ELF-1 (cell line): ENCODE measurements around the gene ITSN2.
"Not testable (repeated sequence)": the region's sequence is repeated elsewhere in the genome, so short reads cannot be mapped to it uniquely, and the experiment has no call there.

ENCODE experiments used
- DNase-seq: peaks from one replicate; pipeline ENCODE4 v3.0.0-alpha.2; 2016; ENCODE audit warnings: low read depth, low spot score

Gene ITSN2

GRCh38 chr2:24214880-24215279 lies 145.5 kb downstream of the ITSN2 start:
- no peak for DNase-seq

GRCh38 chr2:24211408-24211807 lies 148.9 kb downstream of the ITSN2 start:
- DNase-seq, result no peak

DNA sequence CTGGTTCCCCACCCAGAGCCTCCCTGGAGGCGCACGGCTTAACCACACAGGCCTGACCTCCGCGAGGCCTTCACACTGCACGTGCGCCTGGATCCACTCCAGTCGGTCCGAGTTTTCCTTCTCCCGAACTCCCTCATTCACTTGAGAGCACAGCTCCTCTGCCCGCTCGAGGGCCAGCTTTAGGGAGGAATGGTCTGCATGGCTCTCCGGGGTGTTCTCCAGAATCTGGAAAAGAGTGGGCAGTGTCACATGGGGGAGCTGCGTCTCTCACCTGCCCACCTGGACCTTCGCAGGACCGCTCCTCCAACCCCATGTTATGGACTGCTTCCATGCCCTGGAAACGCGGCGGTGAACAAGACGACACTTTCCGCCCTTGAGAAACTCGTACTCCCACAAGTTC lies 149.6 kb downstream of the ITSN2 start:
- DNase-seq, result no peak

DNA sequence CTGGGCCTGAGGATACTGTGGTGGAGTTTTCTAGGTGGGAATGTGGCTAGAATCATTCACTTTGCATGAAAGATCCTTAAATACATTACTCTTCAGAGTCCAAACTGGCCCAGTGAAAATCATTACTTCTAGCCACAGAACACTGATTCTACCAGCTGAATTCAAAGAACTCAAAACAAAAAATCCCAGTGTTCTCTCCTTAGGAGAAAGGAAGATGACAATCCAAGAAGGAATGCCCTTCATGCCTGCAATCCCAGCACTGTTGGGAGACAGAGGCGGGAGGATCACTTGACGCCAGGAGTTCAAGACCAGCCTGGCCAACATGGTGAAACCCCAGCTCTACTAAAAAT lies 150.3 kb downstream of the ITSN2 start:
- no peak for DNase-seq

DNA sequence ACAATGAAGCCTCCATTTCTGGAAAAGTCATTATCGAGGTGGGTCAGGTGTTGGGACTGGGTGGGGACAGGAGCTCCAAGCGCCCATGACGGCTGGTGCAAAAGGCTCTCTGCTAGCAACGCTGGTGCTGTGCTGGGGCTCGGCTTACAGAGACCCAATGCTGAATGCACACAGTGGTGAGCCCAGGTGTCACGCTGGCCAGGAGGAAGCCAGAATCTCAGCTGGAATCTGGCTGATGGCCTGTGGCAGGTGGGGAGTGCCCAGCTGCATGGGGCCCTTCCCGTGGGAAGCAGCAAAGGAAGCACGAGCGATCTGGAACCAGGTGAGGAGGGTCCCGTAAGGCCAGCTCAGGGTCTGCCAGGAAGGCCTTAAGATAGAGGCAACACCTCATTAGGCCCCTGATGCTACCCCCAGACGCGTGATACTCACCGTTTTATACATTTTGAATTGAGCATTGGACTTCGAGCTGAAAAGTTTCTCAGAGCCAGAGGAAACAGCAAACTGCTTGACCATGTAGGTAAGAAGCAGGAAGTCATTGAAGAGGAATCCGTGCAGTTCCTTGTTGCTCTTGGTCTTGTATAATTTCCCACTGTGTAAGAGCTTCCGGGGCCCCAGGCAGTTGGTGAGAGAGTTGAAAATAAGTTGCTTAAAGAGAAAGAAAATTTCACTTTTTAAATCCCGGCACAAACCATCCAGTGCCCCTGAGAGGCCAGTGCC lies 150.8 kb downstream of the ITSN2 start:
- DNase-seq, result no peak

- no peak for DNase-seq
Observed at GRCh38 chr2:24208490-24208889, 151.8 kb downstream of the ITSN2 start.

- DNase-seq, result no peak
Observed at GRCh38 chr2:24207359-24207758, 153.0 kb downstream of the ITSN2 start.

DNA sequence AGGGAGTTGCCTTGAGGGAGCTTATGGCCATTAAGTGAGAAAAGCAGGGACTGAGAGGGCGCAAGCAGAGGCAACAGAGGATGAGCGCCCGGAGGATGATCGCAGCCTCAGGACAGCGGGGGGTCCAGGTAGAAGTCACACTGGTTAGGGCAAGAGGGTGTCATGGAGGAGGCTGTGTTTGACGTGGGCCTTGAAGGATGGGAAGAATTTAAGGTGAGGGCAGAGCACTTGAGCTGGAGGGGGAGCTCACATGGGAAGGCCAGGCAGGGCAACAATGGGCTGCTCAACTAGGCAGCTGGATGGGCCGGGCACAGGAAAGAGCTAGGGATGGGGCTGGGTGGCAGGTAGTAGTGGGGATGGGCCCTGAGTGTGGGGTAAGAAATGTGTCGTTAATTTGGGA lies 153.6 kb downstream of the ITSN2 start:
- no peak for DNase-seq

GRCh38 chr2:24206242-24206641 lies 154.1 kb downstream of the ITSN2 start:
- DNase-seq, result no peak

- no peak for DNase-seq
Observed at GRCh38 chr2:24205131-24205530, 155.2 kb downstream of the ITSN2 start.

- DNase-seq, result no peak
Observed at GRCh38 chr2:24204505-24204904, 155.8 kb downstream of the ITSN2 start.

DNA sequence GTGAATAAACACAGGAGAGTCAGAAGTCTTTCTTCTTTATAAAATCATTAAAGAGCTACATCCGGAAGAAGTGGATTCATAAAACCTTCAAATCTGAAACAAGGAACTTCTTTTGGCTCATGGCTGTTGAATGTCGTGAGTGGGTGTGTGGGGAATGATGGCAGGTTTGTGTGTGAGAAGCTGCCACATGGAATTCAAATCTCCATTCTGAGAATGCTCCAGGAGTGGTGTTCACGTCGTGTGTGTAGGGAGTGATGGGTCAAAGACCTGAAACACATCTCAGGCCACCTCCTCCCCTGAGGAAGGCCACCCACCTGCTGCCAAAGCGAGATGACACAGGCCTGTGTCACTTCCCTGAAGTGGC lies 156.6 kb downstream of the ITSN2 start:
- DNase-seq, result no peak

- peak; percentile 24 for DNase-seq
Observed at GRCh38 chr2:24203029-24203786, 157.1 kb downstream of the ITSN2 start.

- no peak for DNase-seq
Observed at GRCh38 chr2:24200799-24201198, 159.5 kb downstream of the ITSN2 start.

DNA sequence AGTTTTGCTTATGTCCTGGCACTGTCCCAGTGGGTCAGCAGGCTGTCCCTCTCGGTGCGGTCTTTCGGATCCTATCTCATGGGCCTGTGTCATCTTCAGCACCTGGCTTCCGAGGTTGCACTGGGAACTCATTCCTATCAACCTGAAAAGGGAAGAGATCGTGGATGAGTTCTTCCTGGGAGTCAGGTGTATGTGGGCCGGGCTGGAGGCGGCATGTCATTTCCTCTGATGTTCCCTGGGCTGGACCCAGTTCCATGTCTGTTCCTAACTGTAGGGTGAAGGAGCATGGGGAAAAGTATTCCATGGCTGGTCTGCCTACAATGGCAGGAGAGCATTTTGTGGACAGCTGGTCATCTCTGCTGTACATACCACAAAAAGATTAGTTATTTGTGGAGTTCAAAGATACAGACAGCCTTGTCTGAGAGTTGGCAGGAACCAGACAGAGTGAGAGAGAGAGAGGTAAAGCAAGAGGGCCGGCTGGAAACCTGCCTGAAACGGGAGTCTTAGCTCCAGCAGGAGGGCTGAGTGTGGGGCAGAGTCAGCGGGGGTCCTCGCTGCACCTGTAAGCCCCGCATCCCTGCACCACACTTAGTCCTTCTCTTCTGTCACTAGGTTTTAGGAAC lies 160.3 kb downstream of the ITSN2 start:
- DNase-seq, result no peak

DNA sequence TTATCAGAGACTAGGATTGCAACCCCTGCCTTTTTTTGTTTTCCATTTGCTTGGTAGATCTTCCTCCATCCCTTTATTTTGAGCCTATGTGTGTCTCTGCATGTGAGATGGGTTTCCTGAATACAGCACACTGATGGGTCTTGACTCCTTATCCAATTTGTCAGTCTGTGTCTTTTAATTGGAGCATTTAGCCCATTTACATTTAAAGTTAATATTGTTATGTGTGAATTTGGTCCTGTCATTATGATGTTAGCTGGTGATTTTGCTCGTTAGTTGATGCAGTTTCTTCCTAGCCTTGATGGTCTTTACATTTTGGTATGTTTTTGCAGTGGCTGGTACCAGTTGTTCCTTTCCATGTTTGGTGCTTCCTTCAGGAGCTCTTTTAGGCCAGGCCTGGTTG lies 163.1 kb downstream of the ITSN2 start:
- not testable (repeated sequence) for DNase-seq

DNA sequence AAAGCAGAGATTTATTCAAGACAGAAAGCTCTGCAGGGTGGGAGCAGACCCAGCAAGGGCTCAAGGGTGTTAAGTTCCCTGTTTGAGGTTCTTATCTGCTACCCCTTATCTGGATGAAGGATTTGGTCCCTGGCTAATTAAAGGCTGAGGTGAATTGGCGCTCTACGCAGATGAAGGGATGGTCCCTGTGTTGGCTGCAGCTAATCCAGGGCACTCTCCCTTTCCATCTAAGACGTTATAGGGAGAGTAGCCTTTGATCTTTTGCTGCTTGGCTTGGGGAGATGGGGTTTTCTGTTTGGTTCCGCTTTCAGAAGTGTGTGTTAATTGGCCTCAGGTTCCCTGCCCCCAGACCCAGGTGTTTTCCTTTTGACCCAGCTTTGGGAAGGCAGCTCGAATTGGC lies 168.5 kb downstream of the ITSN2 start:
- DNase-seq, result peak; percentile 51

DNA sequence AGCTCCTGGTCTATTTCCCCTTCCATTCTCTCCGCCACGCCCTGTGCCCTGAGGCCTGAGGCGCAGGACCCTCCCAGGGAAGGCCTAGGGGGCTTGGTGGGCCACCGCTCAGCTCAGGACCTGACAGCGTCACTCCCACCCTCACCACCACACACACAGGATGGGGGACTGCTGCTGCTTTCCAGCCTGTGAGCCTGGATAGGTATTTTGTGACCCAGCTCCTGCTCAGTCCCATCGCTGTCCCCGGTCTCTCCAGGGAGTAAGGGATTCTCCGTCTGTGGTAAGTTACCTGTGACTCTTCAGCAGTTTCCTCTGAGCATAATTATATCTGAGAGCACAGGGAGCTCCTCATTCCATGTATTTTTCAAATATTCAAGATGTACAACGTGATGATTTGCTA lies 169.2 kb downstream of the ITSN2 start:
- DNase-seq, result no peak

DNA sequence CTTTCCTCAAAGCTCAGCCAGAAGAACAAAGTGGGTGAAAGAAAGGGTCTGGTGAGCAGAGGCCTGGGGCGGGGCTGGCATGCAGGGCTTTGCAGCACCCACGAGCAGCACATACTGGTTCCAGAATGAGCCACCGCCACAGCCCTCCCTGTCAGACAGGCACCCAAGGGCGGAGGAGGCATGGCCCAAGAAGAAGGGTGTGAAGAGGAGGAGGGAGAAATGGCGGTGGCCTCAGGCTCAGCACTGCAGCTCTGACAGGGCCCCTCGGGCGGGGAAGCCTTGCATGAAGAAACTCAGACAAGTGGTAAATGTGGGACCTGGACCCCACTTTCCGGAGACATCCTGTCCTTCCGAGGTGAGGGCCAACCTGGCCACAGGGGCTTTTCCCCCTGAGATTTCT lies 169.8 kb downstream of the ITSN2 start:
- no peak for DNase-seq

DNA sequence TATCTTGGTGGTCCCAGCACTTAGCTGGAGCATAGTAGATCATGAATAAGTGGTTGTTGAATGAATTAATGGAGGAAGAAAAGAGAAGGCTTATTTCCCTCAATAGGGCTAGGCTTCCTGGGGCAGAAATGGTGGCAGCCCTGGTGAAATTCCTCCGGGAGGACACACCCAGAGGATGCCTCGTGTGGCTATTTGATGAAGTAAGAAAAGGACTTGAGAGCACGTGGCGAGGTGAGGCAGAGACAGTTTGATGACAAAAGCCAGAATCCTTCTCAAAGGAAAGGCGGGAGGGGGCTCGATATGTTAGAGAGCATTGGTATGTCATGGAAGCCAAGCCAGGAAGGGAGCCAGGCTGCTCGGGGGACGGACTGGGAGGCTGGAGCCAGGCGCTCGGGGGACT lies 170.8 kb downstream of the ITSN2 start:
- peak; percentile 27 for DNase-seq

GRCh38 chr2:24183366-24184069 lies 176.8 kb downstream of the ITSN2 start:
- DNase-seq, result no peak

- no peak for DNase-seq
Observed at GRCh38 chr2:24182507-24182906, 177.8 kb downstream of the ITSN2 start.
